8988T (cell line): Measurements from ENCODE around the gene TCF7L1.
A peak's percentile ranks its signal among the peaks of the same experiment; 100 is the strongest.

ENCODE experiments used
- DNase-seq: peaks from one replicate; pipeline ENCODE4 v3.0.0; 2011

TCF7L1 gene

DNA sequence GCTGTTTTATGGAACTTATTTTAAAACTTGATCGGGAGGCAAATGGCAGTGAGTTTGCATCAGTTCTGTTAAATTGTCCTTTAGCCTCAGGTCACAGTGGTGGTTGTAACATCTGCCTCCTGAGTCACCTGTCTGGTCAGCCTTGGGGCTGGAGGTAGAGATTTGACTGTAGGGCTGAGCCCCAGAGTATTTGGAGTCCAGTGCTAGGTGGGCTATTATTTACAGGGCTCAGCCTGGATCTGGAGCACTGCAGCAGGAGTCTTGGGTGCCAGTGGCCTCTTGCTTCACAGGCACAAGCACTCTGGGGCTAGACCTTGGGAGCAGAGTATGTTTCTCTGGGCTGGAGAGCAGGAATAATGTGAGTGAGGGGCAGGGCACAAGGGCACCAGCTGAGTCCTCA is 32.8 kb downstream of the TCF7L1 start:
- DNase-seq, result no peak

DNA sequence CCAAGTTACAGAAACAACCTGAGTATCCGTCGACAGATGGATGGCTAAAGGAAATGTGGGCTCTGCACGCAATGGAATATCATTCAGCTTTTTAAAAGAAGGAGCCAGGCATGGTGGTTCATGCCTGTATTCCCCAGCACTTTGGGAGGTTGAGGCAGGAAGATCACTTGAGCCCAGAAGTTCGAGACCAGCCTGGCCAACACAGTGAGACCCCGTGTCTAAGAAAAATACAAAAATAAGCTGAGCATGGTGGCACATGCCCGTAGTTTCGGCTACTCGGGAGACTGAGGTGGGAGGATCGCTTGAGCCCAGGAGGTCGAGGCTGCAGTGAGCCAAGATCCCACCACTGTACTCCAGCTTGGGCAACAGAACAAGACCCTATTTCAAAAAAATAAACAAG is 34.3 kb downstream of the TCF7L1 start:
- no peak for DNase-seq

DNA sequence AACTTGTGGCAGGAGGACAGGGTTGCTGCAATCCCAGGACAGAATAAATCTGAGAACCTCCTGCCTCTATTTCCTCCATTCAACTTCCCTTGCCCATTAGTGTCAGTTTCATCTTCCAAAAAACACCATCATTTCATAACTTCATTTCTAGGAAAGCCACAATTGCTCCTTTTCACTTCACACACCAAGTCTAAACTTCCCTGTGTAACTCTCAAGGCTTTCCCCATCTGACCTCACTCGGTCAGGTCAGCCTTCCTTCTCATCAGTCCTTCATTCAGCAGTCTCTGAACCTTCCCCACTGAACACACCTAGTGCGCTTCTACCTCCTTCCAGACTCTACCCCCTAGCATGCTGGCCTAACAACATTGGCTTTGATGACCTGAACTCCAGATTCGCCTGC is 35.8 kb downstream of the TCF7L1 start:
- DNase-seq, result no peak

DNA sequence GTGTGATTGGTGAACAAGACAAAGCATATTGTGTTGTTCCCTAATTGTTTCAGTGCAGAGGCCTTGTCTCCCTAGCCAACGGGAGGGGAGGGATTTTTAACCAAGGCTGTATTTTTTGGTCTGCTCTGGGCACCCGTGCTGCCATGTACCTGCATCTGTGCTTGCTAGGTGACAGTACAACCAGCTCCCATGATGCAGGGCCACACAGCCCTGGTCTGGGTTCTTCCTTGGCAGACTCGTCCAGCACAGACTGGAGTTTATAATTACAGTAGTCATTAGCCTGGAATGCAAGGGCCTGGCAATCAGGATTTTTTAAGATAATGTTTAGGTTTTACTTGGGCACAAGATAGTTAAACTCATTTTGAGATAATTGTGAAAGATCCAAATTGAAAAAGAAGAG is 36.4 kb downstream of the TCF7L1 start:
- no peak for DNase-seq

DNA sequence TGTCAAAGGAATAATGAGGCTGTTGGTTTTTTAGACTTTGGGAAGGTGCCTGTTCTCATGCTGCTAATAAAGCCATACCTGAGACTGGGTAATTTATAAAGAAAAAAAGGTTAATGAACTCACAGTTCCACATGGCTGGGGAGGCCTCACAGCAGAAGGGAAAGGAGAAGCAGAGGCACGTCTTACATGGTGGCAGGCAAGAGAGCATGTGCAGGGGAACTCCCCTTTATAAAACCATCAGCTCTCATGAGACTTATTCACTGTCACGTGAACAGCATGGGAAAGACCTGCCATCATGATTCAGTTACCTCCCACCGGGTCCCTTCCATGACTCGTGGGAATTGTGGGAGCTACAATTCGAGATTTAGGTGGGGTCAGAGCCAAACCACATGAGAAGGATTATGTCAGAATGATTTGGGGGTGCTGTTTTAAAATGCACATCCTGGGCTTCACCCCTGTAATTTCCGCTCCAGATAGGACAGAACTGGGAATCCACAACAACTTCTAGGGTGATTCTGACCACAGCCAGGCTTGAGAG is 37.8 kb downstream of the TCF7L1 start:
- no peak for DNase-seq

DNA sequence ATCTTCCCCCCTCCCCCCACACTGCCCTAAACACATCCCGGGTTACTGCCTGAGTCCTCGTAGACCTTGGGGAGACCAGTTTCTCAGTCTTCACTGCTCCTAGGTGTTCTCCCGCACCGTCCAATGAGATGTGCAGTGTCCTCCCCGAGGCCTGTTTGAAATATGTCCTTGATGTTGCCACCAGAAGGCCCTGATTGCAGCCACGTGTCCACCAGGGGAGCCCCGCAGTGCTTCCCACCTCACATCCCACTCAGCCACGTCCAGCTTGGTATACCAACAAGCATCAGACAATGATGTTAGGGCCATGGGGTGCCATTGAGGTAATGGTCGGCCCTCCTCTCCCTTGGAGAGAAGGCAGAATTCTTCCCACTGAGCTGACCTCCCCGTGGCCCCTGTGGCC is 38.7 kb downstream of the TCF7L1 start:
- no peak for DNase-seq

DNA sequence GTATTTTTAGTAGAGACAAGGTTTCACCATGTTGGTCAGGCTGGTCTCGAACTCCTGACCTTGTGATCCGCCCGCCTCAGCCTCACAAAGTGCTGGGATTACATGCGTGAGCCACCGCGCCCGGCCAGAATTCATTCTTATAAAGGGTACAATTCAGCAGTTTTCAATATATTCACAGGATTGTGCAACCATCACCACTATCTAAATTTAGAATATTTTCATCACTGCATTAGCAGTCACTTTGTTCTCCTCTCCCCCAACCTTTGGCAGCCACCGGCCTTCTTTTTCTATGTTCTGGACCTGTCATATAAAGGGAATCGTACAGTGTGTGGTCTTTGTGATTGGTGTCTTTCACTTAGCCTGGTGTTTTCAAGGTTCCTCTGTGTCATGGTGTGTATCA is 40.7 kb downstream of the TCF7L1 start:
- no peak for DNase-seq

DNA sequence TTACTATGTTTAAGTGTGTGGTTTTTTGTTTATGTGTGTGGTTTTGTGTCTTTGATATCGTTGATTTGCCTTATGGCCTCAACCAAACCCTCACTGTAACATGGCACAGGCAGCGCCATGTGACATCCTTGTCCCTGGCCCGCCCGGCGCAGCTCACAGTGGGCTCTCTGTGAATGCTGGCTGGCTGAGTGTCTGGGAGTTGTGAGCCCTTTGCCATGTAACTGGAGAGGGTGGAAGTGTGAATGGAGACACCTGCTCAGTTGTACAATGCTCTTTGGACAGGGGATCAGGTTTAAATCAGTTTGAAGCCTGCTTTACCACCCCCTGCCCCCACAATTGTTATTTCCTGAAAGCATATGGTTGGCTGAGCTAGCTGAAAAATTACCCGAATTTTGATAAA is 41.8 kb downstream of the TCF7L1 start:
- DNase-seq, result no peak

DNA sequence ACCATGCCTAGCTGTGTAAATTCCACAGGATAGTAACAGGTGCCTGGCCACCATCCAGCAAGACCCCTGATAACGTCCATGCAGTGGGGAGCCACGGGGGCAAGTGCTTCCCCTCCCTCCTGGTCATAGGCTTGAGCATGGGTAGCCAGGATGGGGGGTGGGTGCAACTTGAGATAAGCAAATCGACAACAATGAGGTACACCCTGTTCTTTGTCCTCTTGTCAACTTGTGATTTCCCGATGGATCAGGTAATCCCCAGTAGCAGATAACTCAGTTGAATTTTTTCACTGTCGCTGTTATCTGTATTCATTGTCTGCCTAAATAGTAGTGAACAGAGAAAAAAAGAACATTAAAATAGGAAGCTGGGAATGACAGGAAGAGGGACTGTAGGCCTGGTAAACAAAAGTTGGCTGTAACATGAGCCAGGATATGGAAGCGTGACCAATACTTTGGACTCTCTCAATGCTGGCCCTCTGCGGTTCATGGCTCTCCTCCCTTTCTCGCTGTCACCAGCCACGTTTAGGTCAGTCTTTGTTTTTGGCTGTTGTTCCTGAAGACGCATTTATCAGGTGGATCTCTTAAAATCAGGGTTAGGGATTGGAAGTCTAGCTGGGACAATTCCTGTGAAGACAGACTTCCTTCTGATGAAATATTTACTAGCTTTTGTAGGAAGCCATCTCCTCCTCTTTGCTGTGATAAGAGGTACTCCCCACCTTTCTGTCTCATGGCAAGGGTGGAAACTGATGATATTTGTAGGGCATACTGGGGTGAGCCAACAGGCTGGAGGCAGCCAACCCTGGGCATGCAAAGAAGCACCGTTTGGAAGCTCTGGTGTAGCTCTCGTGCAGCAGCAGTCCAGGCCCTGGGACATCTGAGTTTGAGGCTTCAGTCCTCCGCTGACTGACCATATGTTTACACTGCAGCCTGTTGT is 42.4 kb downstream of the TCF7L1 start:
- no peak for DNase-seq

DNA sequence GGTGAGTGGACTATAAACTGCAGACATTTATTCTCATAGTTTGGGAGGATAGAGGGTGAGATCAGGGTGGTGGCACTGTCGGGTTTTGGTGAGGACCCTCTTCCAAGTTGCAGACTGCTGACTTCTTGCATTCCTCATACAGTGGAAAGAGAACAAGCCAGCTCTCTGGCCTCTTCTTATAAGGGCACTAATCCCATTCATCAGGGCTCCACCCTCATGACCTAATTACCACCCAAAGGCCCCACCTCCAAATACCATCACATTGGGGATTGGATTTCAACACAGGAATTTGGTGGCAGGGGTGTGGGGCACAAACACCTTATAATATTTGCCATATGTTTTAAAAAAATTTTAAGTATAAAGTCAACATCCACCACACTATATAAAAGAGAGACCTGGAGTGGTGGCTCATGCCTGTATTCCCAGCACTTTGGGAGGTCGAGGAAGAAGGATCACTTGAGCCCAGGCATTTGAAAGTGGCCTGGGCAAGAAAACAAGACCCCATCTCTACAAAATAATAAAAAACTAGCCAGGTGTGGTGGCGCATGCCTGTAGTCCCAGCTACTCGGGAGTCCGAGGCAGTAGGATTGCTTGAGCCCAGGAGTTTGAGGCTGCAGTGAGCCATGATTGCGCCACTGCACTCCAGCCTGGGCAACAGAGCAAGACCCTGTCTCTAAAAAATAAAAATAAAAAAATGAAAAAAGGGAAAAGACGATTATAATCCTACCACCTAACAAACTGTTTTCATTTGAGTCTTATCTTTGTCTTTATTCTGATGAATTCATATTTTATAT is 44.0 kb downstream of the TCF7L1 start:
- no peak for DNase-seq

DNA sequence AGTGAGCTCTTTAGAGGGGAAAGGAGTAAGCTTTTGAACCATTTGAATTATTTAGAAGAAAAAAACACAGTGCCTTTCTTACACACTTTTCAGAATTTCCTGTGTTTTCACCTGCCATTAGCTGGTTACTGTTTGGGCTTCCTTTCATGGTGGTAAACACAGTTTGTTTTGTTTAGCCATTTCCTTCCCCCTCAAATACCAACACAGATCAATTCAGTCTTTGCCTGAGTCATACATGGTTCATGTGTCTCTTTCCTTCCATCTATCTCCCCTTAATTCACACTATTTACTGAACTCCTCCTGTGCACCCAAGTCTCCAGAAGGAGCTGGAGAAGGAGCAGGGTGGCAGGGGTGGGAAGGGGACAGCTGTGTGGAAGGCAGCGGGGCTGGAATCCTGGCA is 45.0 kb downstream of the TCF7L1 start:
- no peak for DNase-seq

DNA sequence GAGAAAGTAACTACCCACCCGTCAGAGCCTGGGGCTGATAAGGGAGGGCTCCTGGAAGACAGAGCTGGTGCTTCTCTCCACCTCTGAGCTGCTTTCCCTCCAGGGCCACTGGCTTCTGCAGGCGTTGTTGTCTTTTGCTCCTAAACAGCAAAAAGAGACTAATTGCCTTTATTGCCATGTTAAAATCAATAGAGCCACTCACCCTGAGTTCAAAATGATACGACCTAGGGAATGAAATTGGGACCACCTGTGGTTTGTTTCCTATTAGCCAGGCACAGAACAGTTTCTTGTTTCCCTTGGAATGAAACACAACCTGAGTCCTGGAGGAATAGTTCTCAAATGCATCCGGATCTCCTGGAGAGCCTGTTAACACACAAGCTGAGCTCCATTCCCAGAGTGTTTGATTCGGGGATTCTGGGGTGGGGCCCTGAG is 45.8 kb downstream of the TCF7L1 start:
- no peak for DNase-seq

DNA sequence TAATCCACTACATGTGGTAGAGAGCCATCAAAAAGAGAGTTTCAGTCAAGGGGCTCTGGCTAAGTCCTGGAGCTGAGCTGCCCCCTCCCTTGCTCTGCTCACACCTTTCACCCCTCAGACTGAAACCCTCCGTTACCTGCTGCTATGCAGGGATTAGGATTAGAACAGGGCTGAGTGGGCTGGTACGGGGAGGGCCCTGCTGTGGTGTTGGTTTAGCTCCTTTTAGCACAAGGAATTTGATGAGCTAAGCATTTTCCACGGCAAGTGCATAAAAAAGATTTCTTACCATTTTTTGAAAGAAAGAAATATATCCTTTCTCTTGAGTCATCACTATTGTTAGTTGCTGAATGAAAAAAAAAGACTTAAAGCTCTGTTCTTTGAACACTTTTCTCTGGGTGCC is 46.3 kb downstream of the TCF7L1 start:
- DNase-seq, result no peak

DNA sequence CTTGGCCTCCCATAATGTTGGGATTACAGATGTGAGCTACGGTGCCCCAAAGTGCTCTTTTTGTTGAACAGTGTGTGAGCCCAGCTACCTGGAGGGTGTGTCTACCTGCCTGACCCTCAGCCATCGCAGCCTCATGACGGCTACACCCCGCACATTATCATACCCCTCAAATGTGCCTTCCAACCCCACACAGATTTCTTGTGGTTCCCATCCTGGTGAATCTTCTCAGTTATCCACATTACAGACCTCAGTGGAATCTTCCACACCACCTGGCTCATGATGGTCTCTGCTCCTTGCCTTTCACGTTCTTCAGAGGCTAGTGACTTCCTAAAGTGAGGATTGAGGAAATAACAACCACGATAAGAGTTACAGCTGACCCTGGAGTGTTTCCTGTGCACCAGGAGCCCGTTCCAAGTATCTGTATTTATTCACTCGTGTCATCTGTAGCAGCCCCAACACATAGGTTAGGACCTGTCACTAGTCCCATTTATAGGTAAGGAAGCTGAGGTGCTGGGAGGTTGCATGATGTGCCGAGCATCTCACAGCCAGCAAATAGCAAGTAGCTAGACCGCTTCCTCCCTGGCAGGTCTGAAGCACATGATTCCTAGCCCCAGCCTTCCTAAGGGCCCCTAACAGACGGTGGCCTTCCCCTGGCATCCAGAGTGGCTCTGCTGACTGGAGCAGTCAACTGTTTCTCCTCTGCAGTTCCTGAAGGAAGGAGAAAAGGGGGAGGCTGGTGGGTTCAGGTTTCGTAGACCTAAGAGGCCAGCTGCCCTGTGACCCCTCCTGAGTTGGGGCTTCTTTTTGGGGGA is 47.3 kb downstream of the TCF7L1 start:
- no peak for DNase-seq

DNA sequence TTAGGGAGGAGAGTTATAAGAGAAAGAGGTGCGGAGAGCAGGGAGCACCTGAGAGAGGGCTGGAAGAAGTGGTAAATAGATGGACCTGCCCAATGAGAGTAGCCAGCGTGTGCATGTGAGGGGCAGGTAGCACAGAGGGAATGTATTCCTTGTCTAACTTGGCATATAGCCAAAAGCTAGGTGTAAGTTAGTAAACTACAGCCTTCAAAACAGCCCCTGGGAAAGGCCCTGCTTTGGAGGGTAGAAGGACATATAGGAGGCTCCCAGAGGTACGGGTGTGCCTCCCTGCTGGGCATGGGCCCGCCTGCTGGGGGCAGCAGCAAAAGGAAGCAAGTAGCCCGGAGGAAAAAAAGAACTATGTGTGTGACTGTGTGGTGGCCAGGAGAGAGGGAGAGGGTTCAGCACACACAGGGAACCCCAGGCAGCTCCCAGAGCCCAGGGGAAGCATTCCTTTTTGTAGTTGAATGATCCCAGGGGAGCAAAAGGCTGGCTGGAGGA is 48.0 kb downstream of the TCF7L1 start:
- peak; percentile 46 for DNase-seq

DNA sequence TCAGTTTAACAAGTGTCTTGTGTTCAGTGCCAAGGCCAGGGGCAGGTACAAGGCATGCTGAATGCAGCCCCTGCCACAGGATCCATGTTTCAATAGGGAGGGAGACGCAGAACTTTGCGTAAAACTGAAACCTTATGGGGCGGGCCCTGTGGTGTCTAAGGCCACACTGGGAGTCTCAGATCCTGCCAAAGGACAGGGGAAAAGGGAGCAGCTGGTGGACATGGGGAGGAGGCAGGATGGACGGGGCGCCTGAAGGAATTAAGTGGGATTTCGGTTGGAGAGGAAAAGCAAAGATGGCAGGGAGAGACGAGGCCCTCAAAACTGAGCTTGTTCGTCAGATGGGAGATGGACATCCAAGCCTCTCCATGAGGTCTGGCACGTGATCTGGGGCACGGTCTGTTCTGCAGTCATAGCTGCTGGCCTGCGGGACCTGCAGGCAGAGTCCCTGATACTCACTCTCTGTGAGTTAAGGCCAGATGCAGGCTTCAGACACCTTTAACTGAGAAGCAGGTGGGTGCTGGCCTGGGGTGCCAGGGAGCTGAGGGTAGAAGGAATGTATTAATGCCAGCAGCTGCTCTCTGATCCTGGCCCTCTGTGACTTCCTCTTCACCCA is 48.8 kb downstream of the TCF7L1 start:
- no peak for DNase-seq

DNA sequence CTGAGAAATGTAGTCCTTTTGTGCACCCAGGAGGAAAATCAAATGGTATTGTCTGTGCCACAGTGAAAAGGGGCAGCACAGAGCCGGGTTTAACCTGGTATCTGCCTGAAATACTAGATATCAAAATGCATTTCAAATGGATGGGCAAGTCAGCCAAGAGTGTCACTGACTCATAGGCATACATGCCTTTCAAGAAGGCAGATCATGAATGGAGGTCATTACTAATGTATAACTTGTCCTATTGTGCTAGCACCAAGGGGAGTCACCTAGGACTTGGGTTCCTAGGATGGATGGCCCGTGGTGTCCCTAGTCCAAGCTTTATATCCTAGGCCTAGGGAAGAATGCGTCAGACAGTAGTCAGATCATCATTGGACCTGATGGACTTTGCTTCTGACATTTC is 49.9 kb downstream of the TCF7L1 start:
- DNase-seq, result no peak

DNA sequence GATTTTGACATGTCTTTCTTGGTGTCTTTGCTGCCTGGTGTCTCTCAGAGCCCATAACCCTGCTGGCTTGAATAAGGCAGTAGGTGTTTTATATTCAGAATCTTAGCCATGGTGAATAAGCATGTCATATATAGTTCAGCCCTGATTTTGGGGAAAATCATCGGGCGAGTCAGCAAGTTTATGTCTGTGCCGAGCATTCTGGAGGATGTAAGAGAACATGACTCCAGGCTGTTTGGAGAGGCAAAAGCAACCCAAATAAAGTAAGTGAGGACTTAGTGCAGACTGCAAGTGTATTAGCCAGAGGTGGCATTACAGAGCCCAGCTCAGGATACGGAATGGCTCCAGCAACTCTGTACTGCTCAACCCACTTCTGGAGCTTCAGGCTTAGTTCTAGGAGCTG is 50.3 kb downstream of the TCF7L1 start:
- DNase-seq, result no peak

DNA sequence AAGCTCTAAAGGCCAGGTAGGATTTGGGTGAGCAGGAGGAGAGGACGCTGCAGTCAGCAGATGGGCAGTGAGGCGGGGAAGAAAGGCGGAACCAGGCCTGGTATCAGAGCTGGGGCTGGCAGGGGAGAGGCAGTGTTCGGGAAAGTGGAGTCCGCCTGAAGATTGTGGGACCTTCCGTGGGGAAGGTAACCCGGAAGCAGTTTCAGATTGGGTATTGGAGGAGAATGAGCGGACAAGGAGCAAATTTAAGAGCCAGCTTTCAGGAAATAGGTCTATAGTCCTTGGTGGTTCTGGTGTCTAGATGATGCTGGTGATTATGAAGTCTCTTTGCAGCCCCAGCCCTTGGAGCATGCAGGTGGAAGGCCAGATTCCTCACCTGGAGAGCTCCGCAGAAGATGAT is 51.0 kb downstream of the TCF7L1 start:
- DNase-seq, result no peak

DNA sequence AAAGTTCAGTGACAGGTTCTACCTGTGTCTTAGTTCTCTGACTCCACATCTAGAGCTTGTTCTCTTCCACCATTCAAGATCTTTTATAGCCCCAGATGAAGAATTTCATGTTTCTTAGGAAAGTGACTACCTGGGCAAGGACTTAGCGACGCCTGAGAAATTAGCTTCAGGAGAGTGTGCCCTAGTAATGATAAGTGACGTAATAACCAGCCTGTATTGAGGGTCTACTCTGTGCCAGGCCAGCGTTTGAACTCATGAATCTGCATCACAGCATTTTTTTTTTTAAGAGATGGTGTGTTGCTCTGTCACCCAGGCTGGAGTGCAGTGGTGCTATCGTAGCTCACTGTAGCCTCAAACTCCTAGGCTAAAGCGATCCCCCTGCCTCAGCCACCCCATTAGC is 51.8 kb downstream of the TCF7L1 start:
- DNase-seq, result no peak

DNA sequence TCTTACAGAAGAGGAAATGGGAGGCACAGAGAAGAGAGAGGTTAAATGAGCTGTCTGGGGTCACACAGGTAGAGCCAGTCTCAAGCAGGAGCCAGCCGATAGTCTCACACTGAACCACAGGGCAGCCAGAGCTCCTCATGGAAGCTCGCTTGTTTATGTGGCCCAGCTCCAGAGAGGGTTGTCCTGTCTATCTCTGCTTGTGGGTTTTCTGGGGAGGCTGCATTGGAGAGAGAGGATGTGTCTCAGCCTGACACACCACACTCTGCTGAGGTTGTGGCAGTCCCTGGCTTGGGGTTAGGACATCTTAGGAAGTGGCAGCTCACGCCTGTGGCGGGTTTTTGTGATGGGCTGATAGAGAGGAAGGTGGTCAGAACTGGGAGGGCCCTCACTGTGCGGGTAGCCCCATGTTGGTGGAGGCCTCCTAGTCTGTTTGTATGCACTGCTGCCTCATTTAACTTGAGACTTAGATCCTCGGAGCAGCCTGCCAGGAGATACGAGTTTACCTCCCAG is 52.3 kb downstream of the TCF7L1 start:
- no peak for DNase-seq

DNA sequence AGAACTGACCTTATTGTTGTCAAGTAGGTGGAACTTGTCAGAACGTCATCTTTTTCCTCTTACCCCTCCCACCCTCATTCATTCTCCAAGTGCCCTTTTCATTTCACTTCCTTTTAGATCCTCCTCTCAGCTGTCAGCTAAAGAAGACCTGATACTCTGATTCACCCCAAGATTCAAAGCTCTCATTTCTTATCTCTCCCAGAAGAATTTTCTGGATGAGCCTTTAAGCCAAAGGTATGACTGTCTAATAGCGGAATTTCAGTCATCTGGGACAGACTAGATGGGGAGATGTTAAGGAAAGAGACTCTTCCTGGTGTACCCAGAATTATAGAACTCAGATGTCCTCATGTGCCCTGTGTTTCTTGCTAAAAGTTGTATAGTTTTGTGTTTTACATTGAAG is 53.9 kb downstream of the TCF7L1 start:
- DNase-seq, result no peak
